HuH-7.5 (cell line): ENCODE measurements around the gene CCNC.

ENCODE experiments used
- DNase-seq: peaks from one replicate; pipeline ENCODE4 v3.0.0; 2011; ENCODE audit warnings: low spot score

Gene CCNC

GRCh38 chr6:99568103-99568933 lies at the start of gene CCNC:
Gene CCNC (minus strand): TSS chr6:99568660. CDS start chr6:99568527, 133 bp downstream.
- DNase-seq = peak; percentile 80

- DNase-seq = no peak
Measured at GRCh38 chr6:99617131-99617530, 48.7 kb upstream of the CCNC start.

GRCh38 chr6:99614430-99615186 lies 46.1 kb upstream of the CCNC start:
- DNase-seq = peak; percentile 58

GRCh38 chr6:99613705-99614429 lies 45.4 kb upstream of the CCNC start:
- DNase-seq = peak; percentile 68

- peak; percentile 69 for DNase-seq
Measured at GRCh38 chr6:99613409-99613704, 44.9 kb upstream of the CCNC start.

GRCh38 chr6:99612551-99613408 lies 44.3 kb upstream of the CCNC start:
- DNase-seq = no peak

- no peak for DNase-seq
Measured at GRCh38 chr6:99611148-99611547, 42.7 kb upstream of the CCNC start.

- DNase-seq = no peak
Measured at GRCh38 chr6:99609905-99610489, 41.5 kb upstream of the CCNC start.

GRCh38 chr6:99608886-99609482 lies 40.5 kb upstream of the CCNC start:
- DNase-seq = no peak

- no peak for DNase-seq
Measured at GRCh38 chr6:99608059-99608885, 39.8 kb upstream of the CCNC start.

GRCh38 chr6:99607416-99608036 lies 39.1 kb upstream of the CCNC start:
- no peak for DNase-seq

- DNase-seq = no peak
Measured at GRCh38 chr6:99606656-99607415, 38.4 kb upstream of the CCNC start, which contains the start of gene PRDM13. Gene PRDM13 (plus strand): TSS chr6:99606833. CDS start chr6:99607035, 202 bp downstream.

- DNase-seq = no peak
Measured at GRCh38 chr6:99605911-99606655, 37.6 kb upstream of the CCNC start.

GRCh38 chr6:99605074-99605734 lies 36.7 kb upstream of the CCNC start:
- DNase-seq = no peak

- no peak for DNase-seq
Measured at GRCh38 chr6:99604166-99605073, 36.0 kb upstream of the CCNC start.

- DNase-seq = peak; percentile 44
Measured at GRCh38 chr6:99603421-99604165, 35.1 kb upstream of the CCNC start.
